ENCODE measurements around the gene DDX41. TPM values are rescaled to one million over a fixed set of nuclear protein-coding genes. Genes with fewer than 3 reads are reported as not detected.
A peak's percentile ranks its signal among the peaks of the same experiment; 100 is the strongest.

Gene DDX41
- total and polyA plus RNA-seq, 7 donors: 47.8 to 78.4 (median 55.1) TPM

DNA sequence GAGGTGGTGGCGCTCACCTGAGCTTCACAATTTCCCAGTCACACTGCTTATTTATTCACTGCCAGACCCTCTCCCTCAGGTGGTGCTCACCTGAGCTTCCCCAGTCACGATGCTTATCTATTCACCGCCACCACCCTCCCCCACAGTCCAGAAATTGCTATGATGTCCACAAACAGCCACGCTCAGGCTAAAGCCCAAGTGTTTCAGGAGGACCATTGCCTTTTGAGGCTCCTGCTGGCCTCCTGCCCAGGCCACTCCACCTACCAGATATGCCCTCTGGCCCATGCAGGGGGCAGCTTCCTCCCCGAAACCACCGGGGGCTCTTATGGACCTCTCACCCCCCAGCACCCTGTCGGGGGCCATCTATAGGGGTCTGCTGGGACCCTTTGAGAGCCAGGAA lies 23.9 kb downstream of the DDX41 start:
- no peak for TF ChIP-seq POLR2A (IDR thresholded peaks at IDR 0.05)
- peak in 1 of 4 donors; percentile 12 for TF ChIP-seq POLR2AphosphoS5 (IDR thresholded peaks at IDR 0.05)
- Histone ChIP-seq H3K4me3 (peak overlapping the region in 3 of 4 donors; percentile 66 to 92 (median 81)), H3K4me1 (peaks cover 0 to 90% (median 82%) of the 10 kb centered on the region in 4 donors), H3K9me3 (no peaks in the 10 kb centered on the region), H3K36me3 (peaks cover 36 to 60% (median 50%) of the 10 kb centered on the region in 4 donors), H3K27me3 (no peaks in the 10 kb centered on the region), H3K27ac (peak overlapping the region; percentile 95 to 99 (median 97))
- 85 to 86% methylated on average over 7 of the region's 7 CpGs for WGBS, 2 donors
- intact Hi-C loops (cut with DNase I): no loop called here
- no peak for DNase-seq

DNA sequence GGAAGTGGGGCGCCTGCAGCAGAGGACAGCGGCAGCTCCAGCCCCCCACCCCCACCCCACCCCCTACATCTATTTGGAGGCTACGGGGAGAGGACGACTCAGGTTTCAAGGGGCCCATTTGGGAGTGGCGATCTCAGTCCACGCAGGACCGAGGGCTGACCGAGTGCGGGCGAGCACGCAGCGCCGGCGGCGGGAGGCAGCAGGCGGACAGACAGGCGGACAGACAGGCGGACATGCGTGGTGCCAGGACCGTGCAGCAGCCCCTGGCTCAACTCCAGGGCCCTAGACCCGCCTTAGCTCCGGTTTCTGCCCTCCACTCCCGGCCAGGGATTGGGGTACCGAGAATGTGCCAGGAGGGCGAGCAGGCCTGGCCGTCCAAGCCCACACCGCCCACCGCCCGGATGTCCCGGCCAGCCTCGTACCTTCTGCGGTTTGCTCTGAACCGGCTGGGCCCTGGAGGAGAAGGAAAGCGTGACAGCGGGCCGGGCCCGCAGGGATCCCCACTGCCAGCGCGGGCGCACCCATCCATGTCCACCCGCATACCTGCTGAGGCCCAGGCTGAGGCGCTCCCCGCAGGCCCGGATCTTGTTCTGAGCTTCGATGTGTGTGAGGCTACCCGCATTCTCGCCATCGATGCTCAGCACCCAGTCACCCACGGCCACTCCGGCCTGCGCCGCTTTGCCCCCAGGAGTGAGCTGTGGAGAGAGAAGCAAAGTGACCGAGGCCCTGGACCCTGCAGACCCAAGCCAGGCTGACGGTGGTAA lies 24.6 kb downstream of the DDX41 start:
- Histone ChIP-seq H3K27me3 (no peaks in the 10 kb centered on the region), H3K27ac (peak overlapping the region; percentile 95 to 99 (median 97)), H3K4me1 (peaks cover 0 to 95% (median 85%) of the 10 kb centered on the region in 4 donors), H3K4me3 (peak overlapping the region in 3 of 4 donors; percentile 66 to 92 (median 81)), H3K36me3 (peaks cover 43 to 67% (median 56%) of the 10 kb centered on the region in 4 donors), H3K9me3 (no peaks in the 10 kb centered on the region)
- intact Hi-C loops (cut with DNase I): no loop called here
- TF ChIP-seq, protein P1, sequence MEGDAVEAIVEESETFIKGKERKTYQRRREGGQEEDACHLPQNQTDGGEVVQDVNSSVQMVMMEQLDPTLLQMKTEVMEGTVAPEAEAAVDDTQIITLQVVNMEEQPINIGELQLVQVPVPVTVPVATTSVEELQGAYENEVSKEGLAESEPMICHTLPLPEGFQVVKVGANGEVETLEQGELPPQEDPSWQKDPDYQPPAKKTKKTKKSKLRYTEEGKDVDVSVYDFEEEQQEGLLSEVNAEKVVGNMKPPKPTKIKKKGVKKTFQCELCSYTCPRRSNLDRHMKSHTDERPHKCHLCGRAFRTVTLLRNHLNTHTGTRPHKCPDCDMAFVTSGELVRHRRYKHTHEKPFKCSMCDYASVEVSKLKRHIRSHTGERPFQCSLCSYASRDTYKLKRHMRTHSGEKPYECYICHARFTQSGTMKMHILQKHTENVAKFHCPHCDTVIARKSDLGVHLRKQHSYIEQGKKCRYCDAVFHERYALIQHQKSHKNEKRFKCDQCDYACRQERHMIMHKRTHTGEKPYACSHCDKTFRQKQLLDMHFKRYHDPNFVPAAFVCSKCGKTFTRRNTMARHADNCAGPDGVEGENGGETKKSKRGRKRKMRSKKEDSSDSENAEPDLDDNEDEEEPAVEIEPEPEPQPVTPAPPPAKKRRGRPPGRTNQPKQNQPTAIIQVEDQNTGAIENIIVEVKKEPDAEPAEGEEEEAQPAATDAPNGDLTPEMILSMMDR (IDR thresholded peaks at IDR 0.05): no peak
- TF ChIP-seq POLR2A (IDR thresholded peaks at IDR 0.05) (no peak), POLR2AphosphoS5 (IDR thresholded peaks at IDR 0.05) (peak in 1 of 4 donors; percentile 15), EP300 (IDR thresholded peaks at IDR 0.05) (no peak)
- WGBS, 2 donors: 92 to 94% methylated on average over 54 of the region's 54 CpGs
- DNase-seq: no peak

DNA sequence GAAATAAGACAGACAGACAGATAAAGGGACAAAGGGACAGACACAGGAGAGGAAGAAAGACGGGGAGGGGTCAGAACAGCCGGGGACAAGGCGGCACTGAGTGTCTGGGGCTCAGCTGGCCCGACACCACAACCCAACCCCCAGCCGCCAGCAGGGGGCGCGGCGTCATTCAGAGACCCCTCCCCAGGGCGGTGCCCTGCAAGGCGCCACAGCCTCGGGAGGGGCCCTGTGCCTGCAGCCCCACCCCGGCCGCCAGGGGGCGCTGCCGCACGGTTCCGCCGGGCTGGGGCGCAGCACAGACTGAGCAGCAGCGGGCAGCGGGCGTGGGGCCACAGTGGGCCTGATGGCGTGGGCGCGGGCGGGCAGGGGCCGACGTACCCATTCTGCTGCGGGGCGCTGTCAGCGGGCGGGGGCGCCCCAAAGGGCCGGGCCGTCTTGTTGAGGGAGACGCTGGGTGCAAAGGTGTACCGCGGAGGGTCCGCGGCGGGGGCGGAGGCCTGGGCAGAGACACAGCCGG lies 25.3 kb downstream of the DDX41 start:
- H3K4me3 ChIP-seq: peak overlapping the region in 3 of 4 donors; percentile 66 to 92 (median 81)
- WGBS, 2 donors: 49 to 74% methylated on average over 43 of the region's 43 CpGs
- H3K27ac ChIP-seq: peak overlapping the region; percentile 95 to 99 (median 97)
- H3K4me1 ChIP-seq: peaks cover 0 to 97% (median 86%) of the 10 kb centered on the region in 4 donors
- no peak for DNase-seq
- H3K27me3 ChIP-seq: no peaks in the 10 kb centered on the region
- TF ChIP-seq, protein P1 (IDR thresholded peaks at IDR 0.05): peak; percentile 59 to 95 (median 80)
- no peak for TF ChIP-seq POLR2A (IDR thresholded peaks at IDR 0.05)
- H3K9me3 ChIP-seq: no peaks in the 10 kb centered on the region
- intact Hi-C loops (cut with DNase I): no loop called here
- peaks cover 44 to 74% (median 59%) of the 10 kb centered on the region in 4 donors for H3K36me3 ChIP-seq

DNA sequence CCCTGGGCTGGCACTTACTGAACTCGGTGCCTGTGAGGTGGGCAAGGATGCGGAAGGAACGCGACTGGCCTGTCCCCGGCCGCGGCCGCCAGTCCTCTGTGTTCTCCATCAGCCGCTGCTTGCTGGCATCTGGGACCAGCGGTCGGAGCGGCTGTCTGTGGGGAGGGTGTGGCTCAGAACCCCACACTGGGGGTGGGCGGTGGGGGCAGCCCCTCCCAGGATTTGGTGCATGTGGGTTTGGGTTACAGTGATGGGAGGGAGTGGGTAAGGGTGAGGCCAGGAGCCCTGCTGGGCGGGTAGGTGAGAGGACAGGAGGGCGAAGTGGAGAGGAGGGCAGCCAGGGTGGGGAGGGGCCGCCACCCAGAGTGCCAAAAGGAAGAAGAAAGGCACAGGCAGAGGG lies 25.8 kb downstream of the DDX41 start:
- TF ChIP-seq POLR2AphosphoS5 (IDR thresholded peaks at IDR 0.05) (no peak), EP300 (IDR thresholded peaks at IDR 0.05) (no peak), POLR2A (IDR thresholded peaks at IDR 0.05) (no peak)
- TF ChIP-seq, protein P1 (IDR thresholded peaks at IDR 0.05): no peak
- Histone ChIP-seq H3K9me3 (no peaks in the 10 kb centered on the region), H3K27ac (peak overlapping the region; percentile 95 to 99 (median 97)), H3K36me3 (peaks cover 44 to 78% (median 61%) of the 10 kb centered on the region in 4 donors), H3K27me3 (no peaks in the 10 kb centered on the region), H3K4me3 (peak overlapping the region in 1 of 4 donors; percentile 92), H3K4me1 (peaks cover 0 to 97% (median 86%) of the 10 kb centered on the region in 4 donors)
- 79 to 91% methylated on average over 16 of the region's 16 CpGs for WGBS, 2 donors
- DNase-seq: no peak
- intact Hi-C loops (cut with DNase I): no loop called here

DNA sequence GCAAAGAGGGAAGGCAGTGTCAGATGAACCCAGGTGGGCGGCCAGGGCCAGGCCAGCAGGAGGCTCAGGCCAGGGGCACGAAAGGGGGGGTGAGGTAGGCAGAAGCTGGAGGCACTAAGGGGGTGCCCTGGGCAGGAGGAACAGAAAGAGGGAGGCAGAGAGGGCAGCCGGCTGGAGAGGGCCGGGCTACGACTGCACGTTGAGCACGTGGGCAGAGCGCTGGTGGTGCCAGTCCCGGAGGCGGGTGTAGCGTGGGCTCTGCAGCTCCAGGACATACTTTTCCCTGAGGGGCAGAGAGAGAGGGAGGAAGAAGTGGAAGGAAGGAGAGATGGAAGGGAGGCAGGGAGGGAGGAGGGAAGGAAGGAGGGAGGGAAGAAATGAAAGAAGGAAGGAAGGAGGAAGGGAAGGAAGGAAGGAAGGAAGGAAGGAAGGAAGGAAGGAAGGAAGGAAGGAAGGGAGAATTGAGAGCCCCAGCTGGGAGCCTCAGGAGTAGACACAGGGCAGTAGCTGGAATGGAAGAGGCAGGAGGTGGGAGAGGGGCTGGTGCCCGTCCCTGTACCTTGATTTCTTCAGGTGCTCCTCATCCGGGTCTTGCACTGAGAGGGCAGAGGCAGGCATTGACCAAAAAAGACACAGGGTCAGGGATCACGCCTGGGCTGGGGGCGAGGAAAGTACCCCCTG lies 26.3 kb downstream of the DDX41 start:
- Histone ChIP-seq H3K9me3 (no peaks in the 10 kb centered on the region), H3K27me3 (no peaks in the 10 kb centered on the region), H3K4me1 (peaks cover 0 to 97% (median 87%) of the 10 kb centered on the region in 4 donors), H3K27ac (peak overlapping the region; percentile 95 to 99 (median 97)), H3K36me3 (peaks cover 44 to 83% (median 66%) of the 10 kb centered on the region in 4 donors), H3K4me3 (peak overlapping the region in 1 of 4 donors; percentile 92)
- peak in 2 of 4 donors; percentile 44 to 59 for TF ChIP-seq POLR2AphosphoS5 (IDR thresholded peaks at IDR 0.05)
- no peak for TF ChIP-seq POLR2A (IDR thresholded peaks at IDR 0.05)
- intact Hi-C loops (cut with DNase I): no loop called here
- peak; percentile 90 for DNase-seq
- 86 to 87% methylated on average over 15 of the region's 15 CpGs for WGBS, 2 donors

Data from sigmoid colon (tissue), 7 donors.